ENCODE results near the gene AMPH.
A peak's percentile ranks its signal among the peaks of the same experiment; 100 is the strongest.

AMPH gene

DNA sequence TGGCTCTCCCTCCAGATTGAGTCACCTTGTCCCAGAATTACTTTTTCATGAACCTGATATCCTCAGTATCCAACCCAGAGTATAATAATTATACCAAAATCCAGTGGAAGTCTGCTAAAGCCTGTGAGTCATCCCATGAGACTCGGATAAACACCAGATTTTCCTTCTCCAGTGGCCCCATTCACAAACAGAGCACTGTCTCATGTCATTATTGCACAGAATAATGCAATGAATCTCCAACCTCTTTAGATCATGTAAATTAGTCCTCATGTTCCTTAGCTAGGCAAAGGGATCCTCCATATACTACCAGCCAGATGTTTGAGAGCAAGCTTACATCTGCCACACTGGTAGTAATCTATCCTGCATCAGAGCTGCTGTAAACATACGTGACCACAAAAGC, 89.0 kb downstream of the AMPH start:
- no peak for DNase-seq

DNA sequence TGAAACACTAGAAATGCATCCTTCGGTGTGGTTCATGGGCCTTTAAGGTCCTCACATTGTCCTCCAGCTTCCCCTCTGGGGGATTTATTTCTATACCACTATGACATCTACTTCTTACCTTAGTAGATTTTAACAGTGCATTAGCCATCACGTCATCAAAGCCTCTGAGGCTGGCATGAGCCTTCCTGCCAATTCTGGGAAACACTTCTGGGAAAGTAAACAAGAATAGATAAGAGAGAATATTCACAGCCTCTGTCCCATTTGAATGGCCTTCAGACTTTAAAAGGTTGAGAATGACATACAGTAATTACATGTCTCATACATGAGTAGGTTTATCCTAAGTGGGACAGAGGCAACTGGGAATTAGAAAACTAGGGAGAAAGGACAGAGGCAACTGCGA, 89.7 kb downstream of the AMPH start:
- DNase-seq = no peak

DNA sequence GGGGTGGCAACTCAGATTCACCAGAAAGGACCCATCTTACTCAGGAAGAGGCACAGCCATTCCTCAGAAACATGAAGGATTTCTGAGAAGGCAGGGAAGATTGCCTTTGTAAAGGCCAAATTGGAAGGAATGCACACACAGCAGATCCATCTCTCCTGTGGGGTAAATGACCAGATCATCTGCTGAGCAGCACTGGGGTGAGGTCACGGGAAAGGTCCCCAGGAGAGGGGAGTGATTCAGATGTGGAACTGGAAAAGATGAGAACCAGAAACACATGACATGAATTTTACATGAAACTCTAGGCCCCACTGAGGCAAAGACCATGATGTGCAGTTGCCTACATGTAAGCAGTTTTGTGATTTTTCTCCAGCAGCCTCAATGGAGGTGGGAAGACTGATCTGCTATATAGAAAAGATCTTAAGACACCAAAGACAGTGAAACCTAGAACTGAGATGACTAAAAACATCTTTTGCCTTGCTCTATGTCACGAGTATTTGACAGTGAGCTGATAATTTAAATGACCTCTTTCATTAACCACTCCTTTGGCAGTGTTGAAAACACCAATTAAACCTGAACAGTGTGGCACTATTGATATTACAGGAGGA, 91.6 kb downstream of the AMPH start:
- no peak for DNase-seq

GRCh38 chr7:38535073-38535472, 96.1 kb downstream of the AMPH start:
- peak in 3 of 56 donors; percentile 7 to 17 (median 15) for DNase-seq

GRCh38 chr7:38525857-38526256, 105.3 kb downstream of the AMPH start:
- DNase-seq = no peak

GRCh38 chr7:38524786-38525185, 106.4 kb downstream of the AMPH start:
- DNase-seq = no peak

- DNase-seq = no peak
Observed at GRCh38 chr7:38520741-38521140, 110.4 kb downstream of the AMPH start.

- no peak for DNase-seq
Observed at GRCh38 chr7:38518541-38518940, 112.6 kb downstream of the AMPH start.

GRCh38 chr7:38512704-38513103, 118.5 kb downstream of the AMPH start:
- DNase-seq = no peak

GRCh38 chr7:38512291-38512690, 118.9 kb downstream of the AMPH start:
- DNase-seq = no peak

DNA sequence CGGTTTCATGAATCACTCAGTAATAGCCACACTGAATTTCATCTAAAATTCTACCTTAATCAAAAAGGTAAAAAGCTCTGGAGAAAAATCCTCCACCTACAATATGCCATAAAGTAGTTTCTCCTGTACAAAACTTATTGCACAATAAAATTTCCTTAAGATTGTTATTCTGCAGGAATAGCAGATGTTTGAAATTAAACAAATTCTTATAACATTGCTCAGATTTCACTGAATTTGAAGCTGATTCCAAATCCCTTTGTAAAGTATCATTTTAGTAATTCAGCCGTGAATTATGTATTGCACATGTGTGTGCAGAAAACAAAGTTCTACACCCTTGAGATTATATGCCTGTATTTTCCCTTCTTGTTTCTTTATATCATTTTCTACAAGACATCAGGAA, 123.8 kb downstream of the AMPH start:
- DNase-seq = no peak

GRCh38 chr7:38506756-38507155, 124.4 kb downstream of the AMPH start:
- no peak for DNase-seq

DNA sequence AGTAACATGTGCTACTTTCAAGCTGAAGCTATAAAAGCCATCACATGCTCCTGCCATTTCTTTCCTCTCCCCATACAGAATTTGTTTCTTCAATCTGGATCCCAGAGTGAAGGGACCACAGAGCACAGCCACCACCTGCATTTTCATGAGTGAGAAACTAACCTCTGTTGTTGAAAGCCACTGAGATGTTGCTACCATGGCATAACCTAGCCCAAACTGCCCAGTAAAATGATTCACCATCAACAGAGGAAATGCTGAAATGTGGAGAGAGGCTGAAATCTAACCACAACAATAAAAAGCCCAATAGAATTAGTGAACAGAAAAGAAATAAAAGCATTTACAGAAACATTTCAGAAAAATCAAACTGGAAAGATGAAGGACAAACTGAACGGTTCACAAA, 125.2 kb downstream of the AMPH start:
- no peak for DNase-seq

DNA sequence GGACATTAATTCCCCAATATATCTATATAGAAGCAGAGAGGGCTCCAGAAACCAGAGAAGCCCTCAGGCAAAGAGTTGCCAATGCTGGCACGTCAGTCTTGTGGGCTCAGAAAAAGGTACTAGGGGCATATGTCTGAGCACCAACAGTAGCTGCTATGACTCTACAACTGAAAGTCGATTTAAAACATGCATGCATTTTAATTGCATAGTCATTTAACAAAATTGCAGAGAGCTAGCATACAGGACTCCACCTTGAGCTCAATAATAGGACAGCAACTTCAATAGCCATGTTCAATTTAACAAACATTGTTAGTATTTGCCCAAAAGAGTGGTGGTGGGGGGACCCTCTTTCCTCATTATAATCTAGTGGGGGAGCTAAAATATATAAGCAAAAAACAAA, 126.5 kb downstream of the AMPH start:
- DNase-seq = no peak

- peak in 1 of 56 donors; percentile 2 for DNase-seq
Observed at GRCh38 chr7:38502848-38503247, 128.3 kb downstream of the AMPH start.

- no peak for DNase-seq
Observed at GRCh38 chr7:38502289-38502688, 128.9 kb downstream of the AMPH start.

DNA sequence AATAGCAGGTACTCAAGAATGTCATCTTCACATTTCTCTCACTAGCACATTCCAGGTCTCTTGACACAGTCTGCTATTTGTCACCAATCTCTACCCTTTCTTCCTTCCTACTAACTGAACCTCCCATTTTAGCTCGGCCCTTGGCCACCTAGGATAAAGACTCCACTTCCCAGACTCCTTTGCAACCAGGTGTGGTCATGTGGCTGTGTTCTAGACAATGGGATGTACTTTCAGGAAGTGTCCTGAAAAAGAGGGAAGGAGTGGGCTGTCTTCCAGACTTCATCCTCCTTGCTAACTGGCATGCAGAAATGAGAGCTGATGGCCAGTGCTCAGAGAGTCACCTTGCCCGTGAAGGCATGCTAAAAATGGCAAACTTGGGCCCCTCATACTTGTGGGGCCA, 139.2 kb downstream of the AMPH start:
- no peak for DNase-seq

GRCh38 chr7:38482521-38482920, 148.7 kb downstream of the AMPH start:
- no peak for DNase-seq

DNA sequence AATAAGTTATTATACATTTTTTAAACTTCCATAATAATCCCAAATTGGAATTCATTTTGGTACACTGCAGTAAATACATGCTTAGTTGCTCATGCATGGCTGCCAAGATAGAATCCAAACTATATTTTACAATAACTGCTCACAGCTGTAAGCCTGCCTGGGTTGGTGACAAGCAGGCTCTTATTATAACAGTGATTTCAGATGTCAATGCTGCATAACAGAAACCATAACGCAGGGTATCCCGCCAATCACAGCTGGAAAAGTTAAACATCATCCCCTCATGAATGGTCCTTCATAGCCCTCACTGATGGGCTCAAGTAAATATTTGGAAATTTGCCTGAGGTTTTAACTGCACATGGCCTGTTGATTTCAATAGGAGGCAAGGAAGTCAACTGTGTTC, 149.8 kb downstream of the AMPH start:
- DNase-seq = no peak

- DNase-seq = no peak
Observed at GRCh38 chr7:38478404-38478803, 152.8 kb downstream of the AMPH start.

DNA sequence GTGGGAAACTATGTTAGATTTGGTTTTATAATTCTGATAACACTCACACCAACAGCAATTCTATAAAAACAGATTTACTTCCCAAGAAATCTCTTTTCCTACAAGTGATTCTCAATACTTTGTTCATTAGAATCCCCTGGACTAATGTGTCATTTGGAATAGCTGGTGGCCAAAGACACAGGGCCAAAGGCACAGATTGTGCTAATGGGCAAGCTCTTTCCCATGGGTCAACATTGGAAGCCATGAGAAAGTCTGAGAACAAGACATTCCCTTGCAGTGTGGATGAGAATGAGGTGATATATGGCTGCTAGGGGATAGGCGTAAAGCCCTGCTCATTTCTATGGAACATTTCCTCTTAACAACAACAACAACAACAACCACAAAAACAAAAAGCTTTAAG, 153.8 kb downstream of the AMPH start:
- no peak for DNase-seq

- DNase-seq = no peak
Observed at GRCh38 chr7:38476764-38477163, 154.4 kb downstream of the AMPH start.

DNA sequence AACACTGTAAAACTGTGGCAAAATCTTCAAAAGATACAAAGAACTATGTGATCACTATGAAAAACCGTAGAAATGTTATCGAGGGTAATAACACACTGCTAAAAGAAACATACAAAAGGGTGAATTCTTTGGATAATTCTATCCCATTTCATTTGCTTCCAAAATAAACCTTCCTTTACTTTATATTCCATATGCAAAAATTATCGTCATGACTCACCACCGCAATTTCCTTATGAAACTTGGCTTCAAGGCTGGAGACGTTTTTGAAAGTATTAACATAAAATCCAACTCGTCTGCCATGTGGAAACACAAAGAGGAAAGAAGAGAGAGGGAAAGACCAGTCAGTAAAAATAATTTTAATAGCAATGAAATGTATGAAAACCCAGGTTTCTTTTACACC, 165.2 kb downstream of the AMPH start:
- DNase-seq = no peak

Data from amygdala (tissue), 56 donors.